GM19324 (cell line): Measurements from ENCODE around the gene NT5M.

Experiments
- ATAC-seq: cut with Tn5 transposase; IDR thresholded peaks from one replicate; pipeline ENCODE4 v1.9.1; 2021; ENCODE audit warnings: mild to moderate bottlenecking, moderate library complexity; ENCODE audit not compliant: unreplicated experiment, low FRiP score

NT5M gene

DNA sequence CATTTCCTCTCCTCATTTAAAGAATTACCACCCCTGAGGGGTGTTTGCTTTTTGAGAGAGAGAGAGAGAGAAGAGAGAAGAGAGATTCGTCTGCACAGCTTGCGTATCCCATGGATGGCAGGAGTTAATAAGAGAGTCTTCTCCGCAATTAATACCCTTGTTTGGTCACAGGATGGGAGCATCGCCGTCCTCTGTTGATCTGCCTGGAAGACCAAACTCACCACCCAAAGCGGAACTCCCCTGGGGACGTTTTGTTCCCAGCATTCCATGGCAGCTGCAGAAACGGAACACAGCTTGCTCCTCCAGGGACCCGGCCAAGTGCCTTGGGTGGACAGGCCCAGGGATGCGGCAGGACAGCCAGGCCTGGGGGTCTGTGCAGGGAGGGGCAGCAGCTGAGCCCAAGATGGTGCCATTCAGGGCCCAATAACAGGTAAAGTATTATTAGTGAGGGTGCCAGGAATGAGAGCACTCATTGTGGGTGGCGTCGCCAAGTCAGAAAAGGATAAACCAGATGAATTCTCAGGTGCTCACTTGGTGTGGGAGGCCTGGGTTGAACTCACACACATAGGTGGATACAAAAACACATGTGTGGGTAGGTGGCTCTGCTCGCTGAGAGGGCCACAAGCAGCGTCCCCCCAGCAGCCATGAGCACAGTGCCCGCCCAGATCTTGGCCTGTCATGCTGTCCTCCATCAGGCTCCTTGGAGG lies 83.1 kb downstream of the NT5M start:
- no peak for ATAC-seq

DNA sequence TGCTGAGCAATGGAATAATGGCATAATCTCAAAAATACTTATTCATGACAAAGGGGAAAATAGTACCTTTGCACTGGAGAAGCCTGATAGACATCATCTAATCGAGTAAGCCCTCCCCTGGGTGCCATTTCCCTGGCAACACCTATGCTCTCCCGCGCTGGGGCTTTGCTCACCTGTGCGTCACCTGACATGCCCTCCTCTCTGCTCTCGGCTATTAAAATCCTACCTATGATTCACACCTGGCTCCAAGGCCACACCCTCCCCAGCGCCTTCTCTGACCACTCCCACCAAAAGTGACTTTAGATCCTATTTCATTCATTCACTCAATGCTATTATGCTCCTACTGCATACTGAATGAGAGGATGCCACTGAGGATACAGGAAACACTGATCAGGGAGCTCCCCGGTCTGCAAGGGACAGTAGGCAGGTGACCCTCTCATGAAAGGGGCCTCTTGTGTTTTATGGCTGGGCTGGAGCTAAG lies 83.9 kb downstream of the NT5M start:
- ATAC-seq: no peak

DNA sequence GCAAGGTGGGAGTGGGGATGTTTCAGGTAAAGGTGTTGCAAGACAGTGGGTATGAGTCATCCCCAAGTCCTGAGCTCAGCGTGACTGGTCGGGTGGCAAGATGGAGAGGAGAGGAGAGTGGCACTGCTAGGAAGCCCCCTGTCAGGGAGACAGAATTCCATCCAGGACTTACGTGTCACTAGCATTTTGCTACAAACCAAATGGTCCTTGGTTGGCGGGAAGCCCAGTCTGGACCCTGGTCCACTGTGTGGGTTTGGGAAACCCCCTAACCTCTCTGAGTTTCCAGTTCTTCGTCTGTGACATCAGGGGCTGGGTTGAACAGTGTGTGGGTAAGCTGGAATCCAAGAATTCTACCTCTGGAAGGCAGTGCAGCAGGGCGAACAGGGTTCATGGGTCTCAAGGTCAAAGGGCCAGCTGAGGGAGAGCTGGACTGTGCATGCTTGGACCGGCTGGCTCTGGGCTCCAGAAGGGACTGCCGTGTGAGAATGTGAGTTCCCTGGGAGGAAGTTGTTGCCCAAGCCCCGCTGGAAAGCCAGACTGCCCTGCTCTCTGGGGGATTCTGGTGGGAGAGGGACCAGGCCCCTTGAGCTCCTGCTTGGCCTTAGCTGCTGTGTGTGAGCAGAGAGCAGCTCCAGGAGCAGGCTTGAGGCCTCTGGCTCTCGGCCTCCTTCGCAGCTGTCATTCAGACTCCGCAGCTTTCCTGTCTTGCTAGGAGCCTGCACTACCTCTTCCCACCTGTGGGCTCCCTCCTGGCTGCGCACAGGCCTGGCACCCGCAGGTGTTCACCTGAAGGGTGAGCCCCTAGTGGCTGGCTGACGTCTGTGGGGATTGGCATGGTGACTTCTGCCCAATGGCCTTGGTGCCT lies 84.6 kb downstream of the NT5M start:
- ATAC-seq: no peak

DNA sequence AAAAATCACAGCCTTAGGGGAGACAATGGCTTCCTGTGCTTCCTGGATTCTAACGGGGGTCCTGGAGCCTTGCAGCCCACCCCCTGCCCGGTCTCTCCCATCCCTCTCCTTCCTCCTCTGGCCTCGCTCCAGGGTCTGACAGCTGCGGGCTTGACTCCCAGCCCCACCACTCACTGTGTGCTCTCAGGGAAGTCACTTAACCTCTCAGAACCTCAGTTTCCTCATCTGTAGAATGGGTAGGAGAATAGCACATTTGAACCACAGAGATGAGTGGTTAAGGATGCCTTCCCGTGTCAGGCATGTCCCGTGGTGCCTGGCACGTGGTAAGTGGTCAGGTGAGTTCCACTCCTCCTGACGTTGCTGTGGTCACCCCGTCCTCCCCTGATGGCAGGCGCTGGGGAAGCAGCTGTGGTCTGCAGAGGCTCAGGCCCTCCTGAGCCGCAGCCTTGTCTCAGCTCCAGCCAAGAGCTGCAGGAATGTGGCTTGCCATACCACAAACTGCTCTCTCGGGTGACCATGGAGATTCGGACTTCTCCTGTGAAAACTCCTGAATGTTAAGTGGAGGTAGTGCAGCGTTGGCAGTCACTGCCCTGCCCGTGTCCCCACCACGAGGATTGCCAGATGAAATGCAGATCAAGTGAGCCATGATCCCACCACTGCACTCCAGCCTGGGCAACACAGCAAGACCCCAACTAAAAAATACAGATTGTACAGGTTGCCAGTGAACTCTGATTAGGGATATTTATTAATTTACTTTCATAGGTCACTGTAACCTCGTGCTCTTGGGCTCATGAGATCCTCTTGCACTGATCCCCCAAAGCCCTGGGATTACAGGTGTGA lies 85.7 kb downstream of the NT5M start:
- no peak for ATAC-seq

DNA sequence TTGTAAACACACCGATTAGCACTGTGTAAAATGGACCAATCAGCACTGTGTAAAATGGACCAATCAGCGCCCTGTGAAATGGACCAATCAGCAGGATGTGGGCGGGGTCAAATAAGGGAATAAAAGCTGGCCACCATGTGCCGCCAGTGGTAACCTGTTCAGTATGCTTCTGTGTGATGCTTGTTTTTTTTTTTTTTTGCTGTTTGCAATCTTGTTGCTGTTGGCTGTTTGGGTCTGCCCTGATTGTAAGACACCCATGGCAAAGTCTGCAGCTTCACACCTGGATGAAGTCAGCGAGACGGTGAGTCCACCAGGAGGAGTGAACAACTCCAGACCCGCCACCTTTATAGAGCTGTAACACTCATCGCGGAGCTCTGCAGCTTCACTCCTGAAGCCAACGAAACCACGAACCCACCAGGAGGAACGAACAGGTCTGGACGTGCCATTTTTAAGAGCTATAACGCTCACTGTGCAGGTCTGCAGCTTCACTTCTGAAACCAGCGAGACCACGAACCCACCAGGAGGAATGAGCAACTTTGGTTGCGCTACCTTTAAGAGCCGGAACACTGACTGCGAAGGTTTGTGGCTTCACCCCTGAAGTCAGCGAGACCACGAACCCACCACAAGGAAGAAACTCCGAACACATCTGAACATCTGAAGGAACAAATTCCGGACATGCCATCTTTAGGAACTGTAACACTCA lies 88.6 kb downstream of the NT5M start:
- ATAC-seq: no peak

DNA sequence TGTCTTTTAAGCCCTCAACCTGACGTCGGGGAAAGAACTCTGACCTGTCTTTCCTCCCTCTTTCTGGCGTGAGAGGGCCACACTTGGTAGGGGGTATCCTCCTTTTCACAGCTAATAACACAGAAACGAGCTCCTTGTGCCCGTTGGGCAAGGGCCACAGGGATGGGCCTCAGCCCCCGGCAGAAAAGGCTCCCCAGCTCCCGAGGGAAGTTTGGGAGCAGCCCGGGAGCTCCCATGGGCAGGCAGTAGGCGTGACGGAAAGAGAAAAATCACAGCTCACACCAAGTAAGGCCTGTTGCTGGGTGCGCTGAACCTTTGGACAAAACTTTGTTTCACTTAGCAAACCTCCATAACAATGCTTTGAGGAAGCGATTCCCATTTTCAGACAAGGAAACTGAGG lies 90.8 kb downstream of the NT5M start:
- ATAC-seq: no peak

DNA sequence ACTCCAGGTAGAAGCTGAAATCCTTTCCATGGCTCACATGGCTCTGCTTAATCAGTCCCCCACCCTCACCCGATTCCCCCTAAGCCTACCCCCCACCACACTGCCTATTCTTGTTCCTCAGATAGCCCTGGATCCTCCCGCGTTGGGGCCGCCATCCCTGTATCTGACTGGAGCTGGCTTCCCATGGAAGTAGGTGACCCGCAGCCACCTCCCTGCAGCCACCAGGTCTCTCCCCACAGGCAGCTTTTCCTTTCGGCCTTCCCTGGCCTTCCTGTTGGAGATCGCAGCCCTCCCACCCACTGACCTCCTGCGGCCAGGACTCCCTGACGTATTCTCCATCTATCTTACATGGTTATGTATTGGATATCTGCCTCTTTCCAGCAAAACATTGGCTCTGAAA lies 91.3 kb downstream of the NT5M start:
- no peak for ATAC-seq

DNA sequence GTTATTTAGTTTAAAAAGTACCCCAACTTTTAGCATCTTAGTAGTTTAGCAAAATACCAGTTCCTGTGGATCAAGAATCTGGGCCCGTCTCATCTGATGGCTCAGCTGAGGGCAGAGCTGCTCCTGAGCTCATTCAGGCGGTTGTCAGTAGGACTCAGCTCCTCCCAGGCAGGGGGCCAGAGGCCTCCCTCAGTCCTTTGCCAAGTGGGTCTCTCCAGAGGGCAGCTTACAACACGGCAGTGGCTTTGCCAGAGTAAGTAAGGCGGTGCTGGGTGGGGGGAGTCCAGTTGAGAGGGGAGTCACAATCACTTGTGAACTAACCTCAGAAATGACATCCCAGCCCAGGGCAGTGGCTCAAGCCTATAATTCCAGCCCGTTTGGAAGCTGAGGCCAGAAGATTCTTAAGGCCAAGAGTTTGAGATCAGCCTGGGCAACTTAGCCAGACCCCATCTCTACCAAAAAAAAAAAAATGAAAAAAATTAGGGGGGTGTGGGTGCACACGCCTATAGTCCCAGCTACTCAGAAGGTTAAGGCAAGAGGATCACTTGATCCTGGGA lies 92.2 kb downstream of the NT5M start:
- no peak for ATAC-seq

DNA sequence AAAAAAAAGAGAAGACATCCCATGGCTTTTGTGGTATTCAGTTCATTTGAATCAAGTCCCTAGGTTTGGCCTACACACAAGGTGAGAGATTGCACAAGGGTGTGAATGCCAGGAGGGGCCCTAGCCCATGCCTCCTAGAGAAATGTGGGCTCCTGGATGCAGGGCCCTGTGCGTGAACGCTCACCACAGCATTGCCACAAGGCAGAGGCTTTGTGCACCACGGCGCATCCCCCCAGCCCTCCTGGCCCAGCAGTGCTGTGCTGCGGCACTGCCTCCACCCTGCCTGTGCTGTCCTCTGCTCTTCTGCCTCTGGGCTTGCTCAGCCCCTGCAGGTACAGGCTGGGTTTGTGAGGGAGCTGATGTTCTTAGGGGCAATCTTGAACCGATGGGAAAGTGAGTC lies 92.7 kb downstream of the NT5M start:
- ATAC-seq: no peak
